ENCODE results near the gene SHF.
A peak's percentile ranks its signal among the peaks of the same experiment; 100 is the strongest.
"Not testable (repeated sequence)": the region's sequence is repeated elsewhere in the genome, so short reads cannot be mapped to it uniquely, and the experiment has no call there.

Gene SHF, protein sequence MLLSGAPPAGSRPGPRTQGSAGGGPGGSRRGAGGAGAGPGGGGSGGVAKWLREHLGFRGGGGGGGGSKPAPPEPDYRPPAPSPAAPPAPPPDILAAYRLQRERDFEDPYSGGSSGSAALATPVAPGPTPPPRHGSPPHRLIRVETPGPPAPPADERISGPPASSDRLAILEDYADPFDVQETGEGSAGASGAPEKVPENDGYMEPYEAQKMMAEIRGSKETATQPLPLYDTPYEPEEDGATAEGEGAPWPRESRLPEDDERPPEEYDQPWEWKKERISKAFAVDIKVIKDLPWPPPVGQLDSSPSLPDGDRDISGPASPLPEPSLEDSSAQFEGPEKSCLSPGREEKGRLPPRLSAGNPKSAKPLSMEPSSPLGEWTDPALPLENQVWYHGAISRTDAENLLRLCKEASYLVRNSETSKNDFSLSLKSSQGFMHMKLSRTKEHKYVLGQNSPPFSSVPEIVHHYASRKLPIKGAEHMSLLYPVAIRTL

GRCh38 chr15:45187894-45188830, at the start of gene SHF:
Gene SHF, minus strand, starts transcription at chr15:45187966. Its CDS starts 15 bp downstream, at chr15:45187951.
- Histone ChIP-seq H3F3A (ENCODE audit: control insufficient read depth, insufficient read depth) (no peaks in the 10 kb centered on the region), H3K4me3 (ENCODE audit: low read length) (peak within 1 kb of the TSS; percentile 80), H3K4me2 (ENCODE audit: low read length) (peak within 1 kb of the TSS; percentile 96), H3K9me3 (ENCODE audit: control insufficient read depth, insufficient read depth, low read length) (no peaks in the 10 kb centered on the region), H3K79me2 (ENCODE audit: control insufficient read depth, low read length) (no peaks in the 10 kb centered on the region), H3K4me1 (ENCODE audit: control insufficient read depth, low read length) (peaks cover 13% of the 10 kb centered on the region), H3K27ac (ENCODE audit: low read depth, low read length) (no peak within 1 kb of the TSS), H3K36me3 (ENCODE audit: control insufficient read depth, low read length) (no peaks in the 10 kb centered on the region), H3K9me2 (replicated peaks; ENCODE audit: control insufficient read depth, low read length) (no peaks in the 10 kb centered on the region), H4K20me1 (ENCODE audit: control insufficient read depth, insufficient read depth, low read depth, low read length) (no peaks in the 10 kb centered on the region), H3K27me3 (ENCODE audit: control insufficient read depth, low read length) (peaks cover 22% of the 10 kb centered on the region)
- TF ChIP-seq CTCF (IDR thresholded peaks at IDR 0.05; ENCODE audit: low read depth, low read length, poor library complexity, severe bottlenecking) (no peak), EZH2phosphoT487 (IDR thresholded peaks at IDR 0.05; ENCODE audit: borderline replicate concordance, low read length) (no peak)

DNA sequence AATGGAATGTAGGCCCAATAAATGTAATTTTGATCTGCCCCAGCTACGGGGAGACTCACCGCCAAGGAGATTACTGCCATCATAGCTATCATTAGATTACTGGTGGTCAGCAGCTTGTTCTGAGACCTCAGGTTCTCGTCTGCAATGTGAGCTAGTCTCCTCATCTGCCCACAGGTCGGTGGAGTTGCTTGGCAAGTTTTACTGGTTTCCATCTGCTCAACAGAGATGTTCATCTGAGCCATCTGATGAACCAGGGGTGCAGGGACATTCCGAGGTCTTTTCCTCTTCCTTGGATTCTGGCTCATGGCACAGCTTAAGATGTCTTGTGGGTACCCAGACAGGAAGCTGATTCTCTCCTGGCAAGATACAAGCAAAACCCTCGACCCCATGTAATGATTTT, 49.0 kb upstream of the SHF start:
- not testable (repeated sequence) for H3F3A ChIP-seq (ENCODE audit: control insufficient read depth, insufficient read depth); H3K27ac ChIP-seq (ENCODE audit: low read depth, low read length); H3K9me2 ChIP-seq (replicated peaks; ENCODE audit: control insufficient read depth, low read length); H3K4me1 ChIP-seq (ENCODE audit: control insufficient read depth, low read length); H4K20me1 ChIP-seq (ENCODE audit: control insufficient read depth, insufficient read depth, low read depth, low read length); H3K79me2 ChIP-seq (ENCODE audit: control insufficient read depth, low read length); H3K4me2 ChIP-seq (ENCODE audit: low read length); H3K27me3 ChIP-seq (ENCODE audit: control insufficient read depth, low read length); H3K4me3 ChIP-seq (ENCODE audit: low read length); H3K9me3 ChIP-seq (ENCODE audit: control insufficient read depth, insufficient read depth, low read length); H3K36me3 ChIP-seq (ENCODE audit: control insufficient read depth, low read length)

GRCh38 chr15:45234562-45235235, 46.9 kb upstream of the SHF start:
- no peaks in the 10 kb centered on the region for H3K27me3 ChIP-seq (ENCODE audit: control insufficient read depth, low read length)

More at GRCh38 chr15:45234562-45235235, 46.9 kb upstream of the SHF start:
- Histone ChIP-seq H3F3A (ENCODE audit: control insufficient read depth, insufficient read depth) (no peaks in the 10 kb centered on the region), H3K36me3 (ENCODE audit: control insufficient read depth, low read length) (no peaks in the 10 kb centered on the region), H3K4me3 (ENCODE audit: low read length) (no peak overlapping the region), H3K27ac (ENCODE audit: low read depth, low read length) (no peak overlapping the region), H3K4me1 (ENCODE audit: control insufficient read depth, low read length) (no peaks in the 10 kb centered on the region), H3K4me2 (ENCODE audit: low read length) (no peak overlapping the region), H3K9me2 (replicated peaks; ENCODE audit: control insufficient read depth, low read length) (no peaks in the 10 kb centered on the region), H4K20me1 (ENCODE audit: control insufficient read depth, insufficient read depth, low read depth, low read length) (no peaks in the 10 kb centered on the region), H3K79me2 (ENCODE audit: control insufficient read depth, low read length) (no peaks in the 10 kb centered on the region), H3K9me3 (ENCODE audit: control insufficient read depth, insufficient read depth, low read length) (no peaks in the 10 kb centered on the region; the same call in 1 of the 2 replicates)
- TF ChIP-seq CTCF (IDR thresholded peaks at IDR 0.05; ENCODE audit: low read depth, low read length, poor library complexity, severe bottlenecking) (no peak), EZH2phosphoT487 (IDR thresholded peaks at IDR 0.05; ENCODE audit: borderline replicate concordance, low read length) (no peak)
